ENCODE results near the gene UPK2. TPM values are rescaled to one million over a fixed set of nuclear protein-coding genes. Genes with fewer than 3 reads are reported as not detected.

Gene UPK2
- total and polyA plus RNA-seq, 2 of the 13 experiments (the other 11 are each of a cell fraction or from before 2014, with no cell fraction given) = not detected

DNA sequence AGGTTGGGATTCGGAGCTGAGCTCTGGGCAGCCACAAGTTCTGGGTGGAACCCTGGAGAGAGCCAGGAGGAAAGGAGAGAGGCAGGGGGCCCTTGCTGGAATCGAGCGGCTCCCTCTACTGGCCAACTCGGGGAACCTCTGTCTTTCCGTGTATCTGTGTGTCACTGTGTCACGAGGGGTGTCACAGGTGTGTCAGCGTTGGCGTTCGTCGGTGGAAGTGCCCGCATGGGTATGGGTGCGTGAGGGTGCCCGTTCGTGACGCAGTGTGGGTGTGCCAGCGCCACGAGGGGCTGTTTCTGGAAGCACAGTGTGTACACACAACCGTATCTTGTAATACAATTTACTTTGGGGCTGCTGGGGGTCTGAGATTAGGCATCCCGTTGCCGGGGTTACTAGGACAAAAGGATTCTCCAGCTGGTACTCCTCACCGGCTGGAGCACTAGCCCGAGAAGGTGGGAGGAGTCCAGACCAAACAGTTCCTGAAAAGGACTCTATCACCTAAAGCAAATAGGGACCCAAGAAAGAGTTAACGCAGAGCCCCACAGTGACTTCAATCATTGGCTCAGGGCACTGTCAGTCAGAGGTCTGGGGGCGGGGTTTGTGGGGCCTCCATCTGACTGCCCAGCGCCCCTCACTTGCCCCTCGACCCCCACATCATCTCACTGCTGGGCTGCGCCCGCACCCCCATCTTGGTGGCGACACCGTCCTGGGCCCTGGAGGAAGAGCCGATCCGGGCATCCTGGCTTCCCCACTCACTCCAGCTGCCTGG is 27.8 kb upstream of the UPK2 start:
- peak overlapping the region; percentile 50 for H3K27ac ChIP-seq (ENCODE audit: extremely low read length, insufficient read depth, low read length)
- BruUV-seq (replicated peaks) = no TSS peak
- peak overlapping the region; percentile 38 for H3K9ac ChIP-seq (ENCODE audit: insufficient read depth, low read depth, low read length)
- no peaks in the 10 kb centered on the region for H3K36me3 ChIP-seq (replicated peaks in 1 of 2; ENCODE audit: control insufficient read depth in 1 of 2, insufficient read depth in 2 of 2, low read length in 2 of 2)
- WGBS (ENCODE audit: low lambda C conversion rate) = 0% methylated on average over 10 of the region's 32 CpGs
- ATAC-seq (peak; percentile 77), FAIRE-seq (peak; percentile 72), DNase-seq (ENCODE audit: low spot score) (peak; percentile 87)
- ChIA-PET CTCF (ENCODE audit: low intra/inter-chr PET ratio, low total read pairs) (interaction anchor here (1.6 to 9.8 kb wide), 2 partner anchors 21 to 239 kb away, joined by 3 to 188 read pairs; no protein-coding TSS in a partner anchor), POLR2A (interaction anchor here (1.0 kb wide), 2 partner anchors 12 to 138 kb away, joined by 3 to 6 read pairs; partner anchors contain the start of gene DDX6)
- peaks cover 58% of the 10 kb centered on the region for H3K4me1 ChIP-seq (ENCODE audit: insufficient read depth, low read length)
- no peaks in the 10 kb centered on the region for H4K20me1 ChIP-seq (ENCODE audit: insufficient read depth, low read length)
- intact Hi-C loops (cut with micrococcal nuclease; ENCODE audit: unreplicated experiment) = loop anchor here (1.0 kb wide), 2 partner anchors 17 to 238 kb away; no protein-coding TSS in a partner anchor
- H3K27me3 ChIP-seq (ENCODE audit: control insufficient read depth in 1 of 2, insufficient read depth in 2 of 2, low read length in 2 of 2) = peaks cover 2 to 7% of the 10 kb centered on the region in 2 experiments; a peak in 3 of 5 replicates
- H3K9me3 ChIP-seq (ENCODE audit: low read length) = no peaks in the 10 kb centered on the region
- in situ Hi-C loops (cut with HindIII; ENCODE audit: extremely low pct_ligation_motif_present, low pct_unique_long_range_greater_than_20kb) = no loop called here
- peak overlapping the region; percentile 94 for H3K4me2 ChIP-seq (ENCODE audit: low read depth, low read length)
- peaks cover 20% of the 10 kb centered on the region for H3K79me2 ChIP-seq (ENCODE audit: insufficient read depth, low read length)
- peak overlapping the region; percentile 71 to 89 (median 81) for H3K4me3 ChIP-seq (replicated peaks in 1 of 3; ENCODE audit: insufficient read depth in 1 of 3, low read depth in 2 of 3, low read length in 3 of 3)
- peak overlapping the region; percentile 68 for H2AFZ ChIP-seq (ENCODE audit: low read length)
- TF ChIP-seq ARNTL (CRISPR knock-in tag; IDR thresholded peaks at IDR 0.05) = 0 out of 2 replicates have a peak, but pooled peaks have one; percentile 5
- peak; percentile 55; the same call in 1 of the 2 replicates for TF ChIP-seq SPEN (CRISPR knock-in tag; IDR thresholded peaks at IDR 0.05; ENCODE audit: low read depth)
- TF ChIP-seq ZBTB7B (CRISPR knock-in tag; IDR thresholded peaks at IDR 0.05) = peak; percentile 49; the same call in 1 of the 2 replicates
- no peak for TF ChIP-seq MIXL1 (CRISPR knock-in tag; IDR thresholded peaks at IDR 0.05)
- TF ChIP-seq GMEB1 (CRISPR knock-in tag; IDR thresholded peaks at IDR 0.05; ENCODE audit: borderline replicate concordance) = no peak; the same call in 1 of the 2 replicates
- 0 out of 2 replicates have a peak, but pooled peaks have one; percentile 25 for TF ChIP-seq GLI4 (CRISPR knock-in tag; IDR thresholded peaks at IDR 0.05; ENCODE audit: borderline replicate concordance)
- TF ChIP-seq PBX2 (CRISPR knock-in tag; IDR thresholded peaks at IDR 0.05) = peak; percentile 95
- TF ChIP-seq ZNF333 (CRISPR knock-in tag; IDR thresholded peaks at IDR 0.05; ENCODE audit: borderline replicate concordance) = no peak
- peak; percentile 82; the same call in 1 of the 2 replicates for TF ChIP-seq ZNF44 (CRISPR knock-in tag; IDR thresholded peaks at IDR 0.05)
- TF ChIP-seq NFATC3 (CRISPR knock-in tag; IDR thresholded peaks at IDR 0.05) = peak; percentile 75; the same call in 1 of the 2 replicates
- TF ChIP-seq THYN1 (CRISPR knock-in tag; IDR thresholded peaks at IDR 0.05; ENCODE audit: borderline replicate concordance, low read depth) = no peak
- peak; percentile 93 for TF ChIP-seq SP2 (CRISPR knock-in tag; IDR thresholded peaks at IDR 0.05)
- no peak for TF ChIP-seq ATF5 (CRISPR knock-in tag; IDR thresholded peaks at IDR 0.05; ENCODE audit: low read depth)
- no peak for TF ChIP-seq RBAK (CRISPR knock-in tag; IDR thresholded peaks at IDR 0.05)
- TF ChIP-seq, protein P1, sequence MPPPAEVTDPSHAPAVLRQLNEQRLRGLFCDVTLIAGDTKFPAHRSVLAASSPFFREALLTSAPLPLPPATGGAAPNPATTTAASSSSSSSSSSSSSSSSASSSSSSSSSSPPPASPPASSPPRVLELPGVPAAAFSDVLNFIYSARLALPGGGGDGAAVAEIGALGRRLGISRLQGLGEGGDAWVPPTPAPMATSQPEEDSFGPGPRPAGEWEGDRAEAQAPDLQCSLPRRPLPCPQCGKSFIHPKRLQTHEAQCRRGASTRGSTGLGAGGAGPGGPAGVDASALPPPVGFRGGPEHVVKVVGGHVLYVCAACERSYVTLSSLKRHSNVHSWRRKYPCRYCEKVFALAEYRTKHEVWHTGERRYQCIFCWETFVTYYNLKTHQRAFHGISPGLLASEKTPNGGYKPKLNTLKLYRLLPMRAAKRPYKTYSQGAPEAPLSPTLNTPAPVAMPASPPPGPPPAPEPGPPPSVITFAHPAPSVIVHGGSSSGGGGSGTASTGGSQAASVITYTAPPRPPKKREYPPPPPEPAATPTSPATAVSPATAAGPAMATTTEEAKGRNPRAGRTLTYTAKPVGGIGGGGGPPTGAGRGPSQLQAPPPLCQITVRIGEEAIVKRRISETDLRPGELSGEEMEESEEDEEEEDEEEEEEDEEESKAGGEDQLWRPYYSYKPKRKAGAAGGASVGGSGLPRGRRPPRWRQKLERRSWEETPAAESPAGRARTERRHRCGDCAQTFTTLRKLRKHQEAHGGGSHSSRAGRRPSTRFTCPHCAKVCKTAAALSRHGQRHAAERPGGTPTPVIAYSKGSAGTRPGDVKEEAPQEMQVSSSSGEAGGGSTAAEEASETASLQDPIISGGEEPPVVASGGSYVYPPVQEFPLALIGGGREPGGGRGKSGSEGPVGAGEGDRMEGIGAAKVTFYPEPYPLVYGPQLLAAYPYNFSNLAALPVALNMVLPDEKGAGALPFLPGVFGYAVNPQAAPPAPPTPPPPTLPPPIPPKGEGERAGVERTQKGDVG (CRISPR knock-in tag; IDR thresholded peaks at IDR 0.05; ENCODE audit: borderline replicate concordance) = no peak
- no peak for TF ChIP-seq KLF15 (CRISPR knock-in tag; IDR thresholded peaks at IDR 0.05; ENCODE audit: borderline replicate concordance)

Data from HepG2 (cell line).